Liver (tissue), 9 donors: ENCODE measurements around the gene RHOH. TPM values are rescaled to one million over a fixed set of nuclear protein-coding genes. Genes with fewer than 3 reads are reported as not detected.

Experiments
- DNase-seq: peaks from one replicate; pipeline ENCODE4 v3.0.0-alpha.2; 2017; ENCODE audit warnings: low spot score
- H3K27ac ChIP-seq, 2 donors: one replicate each; pipeline ENCODE4 v1.7.0; 2013; ENCODE audit warnings: inconsistent platforms in 2 of 2, low read length in 2 of 2, control low read depth in 1 of 2, low read depth in 1 of 2, mild to moderate bottlenecking in 1 of 2
- H3K27me3 ChIP-seq, 4 donors: one replicate each; pipeline versions ENCODE4 v1.6.1 to v1.7.0; 2013; ENCODE audit warnings: low read length in 3 of 4, inconsistent platforms in 1 of 4, mild to moderate bottlenecking in 1 of 4, moderate library complexity in 1 of 4; ENCODE audit not compliant: control insufficient read depth in 4 of 4, insufficient read depth in 4 of 4
- H3K36me3 ChIP-seq, 4 donors: one replicate each; pipeline versions ENCODE4 v1.6.1 to v1.7.0; 2013; ENCODE audit warnings: low read length in 3 of 4, mild to moderate bottlenecking in 3 of 4, low read depth in 1 of 4, moderate library complexity in 1 of 4; ENCODE audit not compliant: control insufficient read depth in 4 of 4, insufficient read depth in 3 of 4
- H3K4me1 ChIP-seq, 4 donors: one replicate each; pipeline versions ENCODE4 v1.6.1 to v1.7.0; 2013; ENCODE audit warnings: low read length in 3 of 4, mild to moderate bottlenecking in 3 of 4, moderate library complexity in 1 of 4; ENCODE audit not compliant: control insufficient read depth in 4 of 4, insufficient read depth in 4 of 4
- H3K4me3 ChIP-seq, 3 donors: one replicate each; pipeline versions ENCODE4 v1.6.1 to v1.7.0; 2013; ENCODE audit warnings: low read length in 3 of 3, control low read depth in 1 of 3, low read depth in 1 of 3, mild to moderate bottlenecking in 1 of 3
- H3K9ac ChIP-seq, 2 donors: one replicate each; pipeline ENCODE4 v1.7.0; 2013; ENCODE audit warnings: low read length in 2 of 2, mild to moderate bottlenecking in 2 of 2, moderate library complexity in 2 of 2, control low read depth in 1 of 2, low read depth in 1 of 2
- H3K9me3 ChIP-seq, 4 donors: one replicate each; pipeline versions ENCODE4 v1.6.1 to v1.7.0; 2013; ENCODE audit warnings: low read length in 3 of 4; ENCODE audit not compliant: control insufficient read depth in 4 of 4
- EGR1 ChIP-seq, 2 donors: IDR thresholded peaks; 2 replicates each; pipeline ENCODE4 v1.6.1; 2016 to 2018; ENCODE audit warnings: antibody characterized with exemption in 2 of 2, low read depth in 2 of 2
- FOXA1 ChIP-seq: IDR thresholded peaks from 2 replicates; pipeline ENCODE4 v1.6.1; 2016; ENCODE audit warnings: antibody characterized with exemption
- FOXA2 ChIP-seq: IDR thresholded peaks from 2 replicates; pipeline ENCODE4 v1.6.1; 2016; ENCODE audit warnings: antibody characterized with exemption
- GABPA ChIP-seq, 2 donors: IDR thresholded peaks in 1 of 2; conservative IDR thresholded peaks in 1 of 2; 2 replicates each; pipeline ENCODE4 v1.6.1; 2016; ENCODE audit warnings: antibody characterized with exemption in 2 of 2, mild to moderate bottlenecking in 1 of 2, moderate library complexity in 1 of 2
- HNF4A ChIP-seq, 2 donors: conservative IDR thresholded peaks; 2 replicates each; pipeline ENCODE4 v1.6.1; 2016; ENCODE audit warnings: antibody characterized with exemption in 2 of 2, mild to moderate bottlenecking in 2 of 2
- HNF4G ChIP-seq: IDR thresholded peaks from 2 replicates; pipeline ENCODE4 v1.6.1; 2016; ENCODE audit warnings: antibody characterized with exemption
- JUND ChIP-seq, 2 donors: IDR thresholded peaks; 2 replicates each; pipeline ENCODE4 v1.6.1; 2016; ENCODE audit warnings: antibody characterized with exemption in 2 of 2
- NR2F2 ChIP-seq: IDR thresholded peaks from 2 replicates; pipeline ENCODE4 v1.6.1; 2016; ENCODE audit warnings: antibody characterized with exemption
- RAD21 ChIP-seq, 2 donors: IDR thresholded peaks; 2 replicates each; pipeline ENCODE4 v1.6.1; 2016; ENCODE audit warnings: antibody characterized with exemption in 2 of 2, mild to moderate bottlenecking in 2 of 2
- RXRA ChIP-seq, 2 donors: IDR thresholded peaks; 2 replicates each; pipeline ENCODE4 v1.6.1; 2017 to 2018; ENCODE audit warnings: antibody characterized with exemption in 2 of 2, mild to moderate bottlenecking in 1 of 2
- SP1 ChIP-seq: IDR thresholded peaks from 2 replicates; pipeline ENCODE4 v1.6.1; 2018; ENCODE audit warnings: antibody characterized with exemption, mild to moderate bottlenecking
- YY1 ChIP-seq: IDR thresholded peaks from 2 replicates; pipeline ENCODE4 v1.6.1; 2016; ENCODE audit warnings: antibody characterized with exemption, mild to moderate bottlenecking
- ZBTB33 ChIP-seq: IDR thresholded peaks from 2 replicates; pipeline ENCODE4 v1.6.1; 2016; ENCODE audit warnings: antibody characterized with exemption
- WGBS: extraction: QIAGEN DNeasy Blood & Tissue Kit; methylation state at CpG from one replicate; pipeline ENCODE4 v1.1.7; 2013; 5-methylcytosine and 5-hydroxymethylcytosine counted together
- polyA plus RNA-seq, 2 donors: library from polyadenylated mRNA; stranded (reverse) in 1 of 2; unstranded in 1 of 2; fragments of 200-250 nt in 1 of 2; fragments of >200 nt in 1 of 2; fragmentation: Nextera tagmentation in 1 of 2; extraction: Ambion mirVana in 1 of 2; gene quantifications; one replicate each; pipeline versions ENCODE4 v1.2.1 to v1.2.3, GENCODE V29; 2013 to 2015
- total RNA-seq, 2 donors: library from RNA; depleted of rRNA; stranded (reverse); fragments of >200 nt; gene quantifications; one replicate each; pipeline ENCODE4 v1.2.3, GENCODE V29; 2014
- TF ChIP-seq, protein P1 (sequence below): IDR thresholded peaks from 2 replicates; pipeline ENCODE4 v1.6.1; 2016; ENCODE audit warnings: antibody characterized with exemption
- TF ChIP-seq, protein P2 (sequence below): fragments of 150-350 bp; IDR thresholded peaks from 2 replicates; pipeline ENCODE4 v1.5.1; 2017; ENCODE audit warnings: improper control_type of control experiment, low read depth, low read length; ENCODE audit not compliant: missing input control
- donor health status: healthy.
- donor health status: healthy.
- donor health status: healthy.
- donor health status: healthy.
- donor health status: healthy.

Gene RHOH
- total and polyA plus RNA-seq, 4 donors: 0.56 to 2.3 (median 1.3) TPM

DNA sequence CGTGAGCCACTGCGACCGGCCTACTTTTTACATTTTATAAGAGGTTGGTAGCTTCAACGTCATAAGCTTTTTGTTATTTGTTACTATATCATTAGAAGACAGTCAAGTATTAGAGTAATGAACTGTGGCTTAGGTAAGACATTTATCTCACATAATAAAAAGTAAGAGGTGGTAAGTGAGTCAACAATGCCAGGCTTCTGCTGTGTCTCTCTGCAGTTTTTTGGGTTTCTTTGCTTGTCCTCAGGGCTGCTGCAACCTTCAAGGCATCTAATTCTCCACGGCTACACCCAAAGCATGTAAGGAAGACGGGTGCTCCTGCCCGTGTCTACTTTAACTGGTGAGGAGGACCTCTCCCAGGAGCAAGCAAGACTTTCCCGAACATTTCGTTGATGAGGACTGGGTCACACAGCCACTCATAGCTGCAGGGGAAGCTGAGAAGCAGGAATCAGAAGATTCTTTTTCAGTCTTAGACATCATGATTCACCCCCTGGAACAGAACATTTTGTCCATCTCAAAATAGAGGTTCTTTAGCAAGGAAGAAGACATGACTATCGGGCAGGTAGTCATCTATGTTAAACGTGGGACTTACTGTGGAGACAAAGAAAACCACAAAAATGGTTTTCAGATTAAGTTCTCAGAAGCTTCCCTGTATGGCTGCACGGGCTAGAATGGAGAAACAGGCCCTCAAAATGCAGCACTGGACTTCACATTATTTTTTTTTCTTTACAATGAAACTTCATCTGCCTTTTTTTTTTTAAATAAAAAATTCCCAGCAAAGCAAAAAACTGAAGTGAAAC is 13.0 kb upstream of the RHOH start (continued):
- TF ChIP-seq ZBTB33: no peak
- no peak for TF ChIP-seq NR2F2

- no peaks in the 10 kb centered on the region for H3K27me3 ChIP-seq
- no peak for TF ChIP-seq EGR1 (IDR thresholded peaks at IDR 0.05; ENCODE audit: low read depth in 2 of 2)
- TF ChIP-seq, protein P1, sequence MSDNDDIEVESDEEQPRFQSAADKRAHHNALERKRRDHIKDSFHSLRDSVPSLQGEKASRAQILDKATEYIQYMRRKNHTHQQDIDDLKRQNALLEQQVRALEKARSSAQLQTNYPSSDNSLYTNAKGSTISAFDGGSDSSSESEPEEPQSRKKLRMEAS: no peak
- H3K4me3 ChIP-seq: no peak overlapping the region
- H3K9ac ChIP-seq: no peak overlapping the region
- H3K9me3 ChIP-seq: no peaks in the 10 kb centered on the region
- WGBS: 91% methylated on average over 5 of the region's 5 CpGs
- H3K4me1 ChIP-seq: peaks cover 0 to 5% (median 3%) of the 10 kb centered on the region in 4 donors
- no peaks in the 10 kb centered on the region for H3K36me3 ChIP-seq
- no peak for DNase-seq
- H3K27ac ChIP-seq: no peak overlapping the region
Measured at GRCh38 chr4:40185830-40186664, 10.8 kb upstream of the RHOH start.

DNA sequence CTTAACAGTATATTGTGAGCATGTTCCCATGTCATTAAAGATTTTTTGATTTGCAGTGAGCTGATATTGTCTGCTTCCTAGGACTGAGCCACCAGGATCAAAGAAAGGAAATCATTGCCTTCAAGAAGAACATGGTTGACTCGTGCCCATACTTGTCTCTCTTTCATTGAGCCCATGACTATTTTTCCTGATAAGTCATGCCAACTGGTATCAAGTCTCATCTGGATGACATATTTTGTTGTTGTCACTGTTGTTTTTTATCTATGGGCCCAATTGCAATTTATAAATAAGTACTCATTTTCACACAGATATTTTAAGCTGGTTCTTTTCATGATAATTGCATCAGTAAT is 10.2 kb upstream of the RHOH start:
- no peaks in the 10 kb centered on the region for H3K9me3 ChIP-seq
- H3K9ac ChIP-seq: no peak overlapping the region
- H3K27ac ChIP-seq: no peak overlapping the region
- H3K36me3 ChIP-seq: no peaks in the 10 kb centered on the region
- no peak for DNase-seq
- no peaks in the 10 kb centered on the region for H3K27me3 ChIP-seq
- H3K4me1 ChIP-seq: peaks cover 0 to 11% (median 4%) of the 10 kb centered on the region in 4 donors
- no peak overlapping the region for H3K4me3 ChIP-seq
- TF ChIP-seq GABPA (IDR thresholded peaks at IDR 0.05 in 1 of 2, conservative IDR thresholded peaks at IDR 0.05 in 1 of 2) (no peak), SP1 (no peak), JUND (IDR thresholded peaks at IDR 0.05) (no peak)
- WGBS: 97% methylated on average over 1 of the region's 1 CpG

DNA sequence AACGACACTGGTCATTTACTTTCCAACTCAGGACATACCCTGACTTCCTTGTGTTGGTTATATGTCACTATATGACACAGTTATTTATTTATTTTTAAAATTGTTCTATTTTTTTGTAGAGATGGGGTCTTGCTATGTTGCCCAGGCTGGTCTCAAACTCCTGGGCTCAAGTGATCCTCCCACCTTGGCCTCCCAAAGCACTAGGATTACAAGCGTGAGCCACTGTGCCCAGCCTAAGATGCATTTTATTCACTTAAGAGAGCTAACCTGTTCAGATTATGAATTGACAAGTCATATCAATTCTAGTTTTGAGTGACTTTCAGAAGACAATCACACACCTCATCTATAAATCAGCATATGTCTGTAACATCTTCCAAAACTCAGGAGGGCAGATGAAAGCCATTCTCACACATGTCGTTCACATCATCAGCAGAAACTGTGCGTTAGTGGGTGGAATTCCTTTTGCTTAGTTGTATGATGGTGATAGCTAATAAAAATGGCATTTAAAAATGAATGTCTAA is 9.4 kb upstream of the RHOH start:
- Histone ChIP-seq H3K4me3 (no peak overlapping the region), H3K9me3 (no peaks in the 10 kb centered on the region), H3K36me3 (no peaks in the 10 kb centered on the region), H3K9ac (no peak overlapping the region), H3K27ac (no peak overlapping the region), H3K27me3 (no peaks in the 10 kb centered on the region), H3K4me1 (peaks cover 0 to 15% (median 6%) of the 10 kb centered on the region in 4 donors)
- DNase-seq: no peak
- TF ChIP-seq YY1 (no peak), ZBTB33 (no peak), EGR1 (IDR thresholded peaks at IDR 0.05; ENCODE audit: low read depth in 2 of 2) (no peak), RXRA (IDR thresholded peaks at IDR 0.05) (no peak), SP1 (no peak), HNF4A (conservative IDR thresholded peaks at IDR 0.05) (no peak), FOXA2 (no peak), RAD21 (IDR thresholded peaks at IDR 0.05) (no peak), FOXA1 (no peak), HNF4G (no peak)
- TF ChIP-seq, protein P2, sequence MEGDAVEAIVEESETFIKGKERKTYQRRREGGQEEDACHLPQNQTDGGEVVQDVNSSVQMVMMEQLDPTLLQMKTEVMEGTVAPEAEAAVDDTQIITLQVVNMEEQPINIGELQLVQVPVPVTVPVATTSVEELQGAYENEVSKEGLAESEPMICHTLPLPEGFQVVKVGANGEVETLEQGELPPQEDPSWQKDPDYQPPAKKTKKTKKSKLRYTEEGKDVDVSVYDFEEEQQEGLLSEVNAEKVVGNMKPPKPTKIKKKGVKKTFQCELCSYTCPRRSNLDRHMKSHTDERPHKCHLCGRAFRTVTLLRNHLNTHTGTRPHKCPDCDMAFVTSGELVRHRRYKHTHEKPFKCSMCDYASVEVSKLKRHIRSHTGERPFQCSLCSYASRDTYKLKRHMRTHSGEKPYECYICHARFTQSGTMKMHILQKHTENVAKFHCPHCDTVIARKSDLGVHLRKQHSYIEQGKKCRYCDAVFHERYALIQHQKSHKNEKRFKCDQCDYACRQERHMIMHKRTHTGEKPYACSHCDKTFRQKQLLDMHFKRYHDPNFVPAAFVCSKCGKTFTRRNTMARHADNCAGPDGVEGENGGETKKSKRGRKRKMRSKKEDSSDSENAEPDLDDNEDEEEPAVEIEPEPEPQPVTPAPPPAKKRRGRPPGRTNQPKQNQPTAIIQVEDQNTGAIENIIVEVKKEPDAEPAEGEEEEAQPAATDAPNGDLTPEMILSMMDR: no peak
- TF ChIP-seq, protein P1: no peak
- WGBS: 93% methylated on average over 4 of the region's 4 CpGs
